GM10847 (cell line): ENCODE measurements around the gene TMPRSS6.

Source experiments
- POLR2A ChIP-seq: IDR thresholded peaks from 2 replicates; pipeline ENCODE4 v1.6.1; 2011; ENCODE audit not compliant: insufficient read length; ENCODE audit errors: extremely low read depth

Gene TMPRSS6

GRCh38 chr22:37129866-37130441 is 20.4 kb upstream of the TMPRSS6 start:
- TF ChIP-seq POLR2A = no peak

GRCh38 chr22:37128555-37129281 is 19.2 kb upstream of the TMPRSS6 start:
- no peak for TF ChIP-seq POLR2A

GRCh38 chr22:37127350-37127878 is 17.9 kb upstream of the TMPRSS6 start:
- no peak for TF ChIP-seq POLR2A

DNA sequence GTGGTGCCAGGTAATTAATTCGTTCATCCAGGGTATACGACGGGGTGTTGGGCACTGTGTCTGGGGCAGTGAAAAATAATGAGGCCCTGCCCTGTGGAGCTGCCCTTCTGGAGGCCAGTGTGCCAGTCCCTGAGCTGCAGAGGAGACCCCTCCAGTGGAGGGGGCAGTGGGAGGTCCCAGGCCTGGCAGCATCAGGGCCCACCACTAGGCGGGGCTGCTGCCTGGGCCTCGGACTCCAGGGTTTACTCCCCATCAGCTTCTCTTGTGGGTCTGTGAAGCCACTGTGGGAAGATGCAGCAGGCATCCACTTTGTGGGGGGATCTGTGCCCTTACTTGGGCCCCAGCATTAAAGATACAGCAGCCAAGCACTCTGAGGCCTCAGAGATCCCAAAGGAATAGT is 17.4 kb upstream of the TMPRSS6 start:
- TF ChIP-seq POLR2A = no peak

- TF ChIP-seq POLR2A = no peak
Measured at GRCh38 chr22:37126383-37126782, 16.9 kb upstream of the TMPRSS6 start.

- no peak for TF ChIP-seq POLR2A
Measured at GRCh38 chr22:37123649-37124048, 14.1 kb upstream of the TMPRSS6 start.

- no peak for TF ChIP-seq POLR2A
Measured at GRCh38 chr22:37122598-37123180, 13.2 kb upstream of the TMPRSS6 start.

- TF ChIP-seq POLR2A = no peak
Measured at GRCh38 chr22:37121887-37122591, 12.5 kb upstream of the TMPRSS6 start.

- TF ChIP-seq POLR2A = no peak
Measured at GRCh38 chr22:37120569-37121340, 11.2 kb upstream of the TMPRSS6 start.

- no peak for TF ChIP-seq POLR2A
Measured at GRCh38 chr22:37119872-37120271, 10.4 kb upstream of the TMPRSS6 start.

- TF ChIP-seq POLR2A = no peak
Measured at GRCh38 chr22:37118083-37118482, 8.6 kb upstream of the TMPRSS6 start.

- no peak for TF ChIP-seq POLR2A
Measured at GRCh38 chr22:37117092-37117491, 7.6 kb upstream of the TMPRSS6 start.

DNA sequence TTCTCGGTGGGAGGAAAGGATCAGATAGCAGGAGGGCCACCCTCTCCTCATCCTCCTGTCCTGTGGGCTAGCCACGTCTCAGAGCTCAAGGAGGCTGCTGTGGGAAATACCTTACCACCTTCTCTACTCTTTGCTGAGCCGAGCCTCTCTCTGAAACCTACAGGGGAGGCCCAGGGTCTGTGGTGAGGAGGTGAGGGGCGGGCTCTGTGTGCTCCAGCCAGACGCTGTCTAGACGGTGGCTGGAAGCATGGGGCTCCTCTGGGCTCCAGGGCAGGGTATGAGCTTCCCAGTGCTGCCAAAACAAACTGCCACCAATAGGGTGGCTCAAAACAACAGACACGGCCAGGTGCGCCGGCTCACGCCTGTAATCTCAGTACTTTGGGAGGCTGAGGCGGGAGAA is 5.5 kb upstream of the TMPRSS6 start:
- TF ChIP-seq POLR2A = no peak

DNA sequence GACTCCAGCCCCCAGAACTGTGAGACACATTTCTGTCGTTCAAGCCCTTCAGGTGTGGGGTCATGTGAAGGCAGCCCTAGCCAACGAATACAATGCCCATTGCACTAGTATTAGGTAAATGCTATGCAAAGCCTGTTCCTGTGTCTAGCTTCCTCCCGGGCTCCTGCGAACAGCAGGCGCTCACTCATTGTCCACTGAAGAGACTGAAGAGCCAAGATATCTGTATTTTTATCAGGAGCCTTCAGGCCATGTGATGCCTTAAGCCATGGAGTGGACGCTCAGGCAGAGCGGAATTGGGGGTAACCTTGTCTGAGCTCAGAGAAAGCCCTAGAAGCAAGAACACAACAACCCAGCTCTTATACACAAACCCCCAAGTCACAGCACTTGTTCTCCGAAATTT is 4.2 kb upstream of the TMPRSS6 start:
- no peak for TF ChIP-seq POLR2A

DNA sequence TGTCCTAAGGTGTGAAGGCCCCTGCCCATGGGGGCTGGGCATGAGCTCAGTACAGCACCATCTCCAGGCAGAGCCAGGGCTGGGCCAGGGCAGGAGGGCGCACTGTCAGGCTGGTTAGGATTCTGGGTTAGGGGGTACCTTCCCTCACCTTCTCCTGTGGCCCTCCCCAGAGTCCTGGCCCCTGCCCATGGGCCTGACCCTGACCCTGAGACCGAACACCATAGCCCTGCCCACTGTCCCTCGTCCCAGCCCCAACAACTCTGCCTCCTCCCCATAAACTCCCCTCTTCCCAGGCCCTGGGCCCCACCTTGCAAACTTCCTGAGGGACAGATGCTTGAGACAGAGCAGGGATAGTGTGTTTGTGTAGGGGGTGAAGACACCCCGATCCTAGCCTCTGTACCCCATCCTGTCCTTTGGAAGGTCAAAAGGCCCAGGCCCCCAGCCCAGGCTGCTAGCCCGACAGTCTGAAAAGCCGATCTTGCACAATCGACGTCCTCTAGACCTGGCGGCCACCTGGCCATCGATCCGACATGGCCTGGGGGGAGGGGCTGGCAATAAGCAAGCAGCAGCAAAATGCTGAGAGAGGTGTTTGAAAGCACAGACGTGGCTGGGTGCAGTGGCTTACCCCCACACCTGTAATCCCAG is 2.7 kb upstream of the TMPRSS6 start:
- TF ChIP-seq POLR2A = no peak

DNA sequence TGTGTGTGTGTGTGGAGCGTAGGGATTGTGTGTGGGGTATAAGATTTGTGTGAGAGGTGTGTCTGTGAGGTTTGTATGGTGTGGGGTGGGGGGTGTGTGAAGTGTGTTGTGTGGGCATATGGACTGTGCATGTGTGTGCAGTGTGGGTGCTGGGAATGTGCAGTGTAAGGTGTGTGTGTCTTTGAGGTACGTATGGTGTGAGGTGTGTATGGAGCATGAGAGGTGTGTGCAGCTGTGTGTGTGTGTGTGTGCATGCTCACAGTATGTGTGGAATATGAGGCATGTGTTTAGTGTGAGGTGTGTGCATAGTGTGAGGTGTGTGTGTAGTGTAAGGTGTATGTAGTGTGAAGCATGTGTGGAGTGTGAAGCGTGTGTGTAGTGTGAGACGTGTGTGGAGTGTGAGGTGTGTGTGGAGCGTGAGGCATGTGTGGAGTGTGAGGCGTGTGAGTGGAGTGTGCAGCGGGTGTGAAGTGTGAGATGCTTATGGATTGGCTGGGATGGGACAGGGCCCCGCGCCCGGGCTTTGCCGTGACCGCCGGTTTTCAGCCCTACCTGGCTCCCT is 1.7 kb upstream of the TMPRSS6 start:
- no peak for TF ChIP-seq POLR2A
